GM18909 (cell line): ENCODE measurements around the gene OSBPL10.
"Not testable (repeated sequence)": the region's sequence is repeated elsewhere in the genome, so short reads cannot be mapped to it uniquely, and the experiment has no call there.

Experiments used
- ATAC-seq: cut with Tn5 transposase; IDR thresholded peaks from one replicate; pipeline ENCODE4 v1.9.1; 2021; ENCODE audit warnings: mild to moderate bottlenecking; ENCODE audit not compliant: unreplicated experiment, poor library complexity

Gene OSBPL10

DNA sequence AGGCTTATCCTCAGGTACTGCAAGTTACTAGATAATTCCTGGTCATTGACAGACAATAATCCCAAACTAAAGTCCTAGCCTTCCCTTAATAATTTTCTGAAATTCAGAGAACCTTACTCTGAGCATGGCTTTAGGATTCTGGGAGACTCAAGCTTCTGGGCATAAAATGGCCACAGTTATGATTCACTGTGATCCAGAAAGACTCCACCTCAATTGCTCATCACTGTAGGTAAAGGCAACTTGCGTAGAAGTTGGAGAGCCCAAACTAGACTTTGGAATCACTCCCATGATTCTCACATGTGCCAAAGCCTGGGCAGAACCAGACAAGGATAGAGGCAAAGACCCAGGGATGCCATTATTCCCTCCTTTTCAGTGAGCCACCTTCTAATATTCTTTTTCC is 195.3 kb downstream of the OSBPL10 start:
- ATAC-seq = no peak

DNA sequence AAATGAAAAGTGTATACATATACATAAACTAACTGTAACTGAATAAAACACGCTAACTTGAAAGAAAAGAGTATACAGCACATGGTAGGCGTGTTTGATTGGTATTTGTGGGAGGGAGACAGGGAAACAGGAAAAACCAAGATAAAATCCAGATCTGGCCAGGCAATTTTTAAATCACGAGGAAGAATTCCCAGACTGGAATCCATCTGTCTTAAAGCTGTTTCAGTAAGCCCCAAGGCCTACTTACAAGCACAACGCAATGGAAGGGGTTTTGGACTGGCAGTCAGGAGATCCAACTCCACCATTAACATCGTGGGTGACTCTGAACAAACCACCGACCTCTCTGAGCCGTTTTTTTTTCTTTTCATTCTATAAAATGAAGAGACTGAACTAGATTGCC is 195.8 kb downstream of the OSBPL10 start:
- ATAC-seq = no peak

DNA sequence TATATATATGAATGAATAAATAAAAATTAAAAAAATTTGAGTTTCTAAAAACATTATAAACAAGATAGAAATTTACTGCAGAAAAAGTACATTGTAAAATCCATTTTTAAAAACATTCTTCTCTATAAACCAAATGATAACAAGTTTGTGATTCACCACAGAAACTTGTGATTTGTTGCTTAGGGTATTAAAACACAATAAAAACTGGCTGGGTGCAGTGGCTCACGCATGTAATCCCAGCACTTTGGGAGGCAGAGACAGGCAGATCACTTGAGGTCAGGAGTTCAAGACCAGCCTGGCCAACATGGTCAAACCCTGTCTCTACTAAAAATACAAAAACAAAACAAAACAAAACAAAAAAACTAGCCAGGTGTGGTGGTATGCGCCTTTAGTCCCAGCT is 197.2 kb downstream of the OSBPL10 start:
- ATAC-seq = not testable (repeated sequence)

DNA sequence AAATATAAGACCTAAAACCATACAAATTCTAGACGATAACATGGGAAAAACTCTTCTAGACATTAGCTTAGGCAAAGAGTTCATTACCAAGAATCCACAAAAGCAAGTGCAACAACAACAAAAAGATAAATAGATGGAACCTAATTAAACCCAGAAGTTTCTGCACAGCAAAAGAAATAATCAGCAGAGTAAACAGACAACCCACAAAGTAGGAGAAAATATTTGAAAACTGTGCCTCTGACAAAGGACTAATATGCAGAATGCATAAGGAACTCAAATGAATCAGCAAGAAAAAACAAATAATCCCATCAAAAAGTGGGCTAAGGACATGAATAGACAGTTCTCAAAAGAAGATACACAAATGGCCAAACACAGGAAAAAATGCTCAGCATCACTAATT is 198.8 kb downstream of the OSBPL10 start:
- ATAC-seq = not testable (repeated sequence)

- ATAC-seq = no peak
Measured at GRCh38 chr3:31779514-31779913, 201.5 kb downstream of the OSBPL10 start.

DNA sequence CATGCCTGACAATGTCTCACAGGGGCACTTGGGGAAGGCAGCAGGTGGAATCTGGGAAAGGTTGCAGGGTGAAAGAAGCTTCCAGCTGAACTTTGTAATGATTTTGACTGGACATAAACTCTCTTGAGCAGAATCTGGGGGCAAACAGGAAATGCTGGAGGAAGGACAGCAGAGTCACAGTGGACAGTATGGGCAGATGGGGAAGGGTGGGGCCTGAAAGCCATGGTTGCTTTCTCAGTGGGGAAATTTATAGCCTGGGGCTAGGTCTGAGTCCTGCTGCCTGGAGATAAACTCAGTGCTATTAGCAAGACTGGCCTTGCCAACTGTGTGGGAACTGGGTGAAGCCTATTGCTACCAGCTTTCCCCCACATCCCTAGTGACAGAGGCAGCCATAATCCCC is 203.2 kb downstream of the OSBPL10 start:
- no peak for ATAC-seq

GRCh38 chr3:31777092-31777491 is 204.0 kb downstream of the OSBPL10 start:
- ATAC-seq = no peak

DNA sequence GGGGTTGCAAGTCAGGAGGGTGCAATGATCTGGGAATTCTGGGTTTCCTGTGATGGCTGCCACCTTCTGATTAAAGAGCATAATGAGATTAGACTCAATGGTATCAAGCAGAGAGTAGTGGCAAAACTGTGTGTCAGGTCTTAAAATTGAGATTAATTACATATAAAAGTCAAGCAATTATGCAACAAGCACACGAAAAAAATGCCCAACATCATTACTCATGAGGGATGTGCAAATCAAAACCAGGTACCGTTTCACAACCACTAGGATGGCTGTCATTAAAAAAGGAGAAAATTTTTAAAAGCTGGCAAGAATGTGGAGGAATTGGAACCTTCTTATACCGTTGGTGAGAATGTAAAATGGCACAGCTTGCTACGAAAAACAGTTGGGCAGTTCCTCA is 205.0 kb downstream of the OSBPL10 start:
- ATAC-seq = no peak

DNA sequence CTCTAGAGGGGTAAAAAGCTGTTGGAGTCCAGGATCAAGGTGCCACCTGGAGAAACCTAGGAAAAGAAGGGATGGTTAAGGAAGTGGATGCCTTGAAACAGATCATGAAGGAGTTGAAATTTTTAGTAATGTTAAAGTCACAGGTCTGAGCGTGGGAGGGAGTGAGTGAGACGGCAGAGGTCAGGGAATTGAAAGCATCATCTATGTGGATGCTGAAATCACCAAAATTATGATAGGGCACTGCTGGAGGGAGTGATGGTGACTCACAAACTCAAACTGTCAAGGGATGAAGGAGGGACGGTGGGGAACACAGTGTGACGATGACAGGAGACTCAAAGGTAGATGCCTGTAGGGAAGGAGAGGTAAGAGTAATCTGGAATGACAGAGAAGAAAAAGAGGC is 205.7 kb downstream of the OSBPL10 start:
- ATAC-seq = no peak

DNA sequence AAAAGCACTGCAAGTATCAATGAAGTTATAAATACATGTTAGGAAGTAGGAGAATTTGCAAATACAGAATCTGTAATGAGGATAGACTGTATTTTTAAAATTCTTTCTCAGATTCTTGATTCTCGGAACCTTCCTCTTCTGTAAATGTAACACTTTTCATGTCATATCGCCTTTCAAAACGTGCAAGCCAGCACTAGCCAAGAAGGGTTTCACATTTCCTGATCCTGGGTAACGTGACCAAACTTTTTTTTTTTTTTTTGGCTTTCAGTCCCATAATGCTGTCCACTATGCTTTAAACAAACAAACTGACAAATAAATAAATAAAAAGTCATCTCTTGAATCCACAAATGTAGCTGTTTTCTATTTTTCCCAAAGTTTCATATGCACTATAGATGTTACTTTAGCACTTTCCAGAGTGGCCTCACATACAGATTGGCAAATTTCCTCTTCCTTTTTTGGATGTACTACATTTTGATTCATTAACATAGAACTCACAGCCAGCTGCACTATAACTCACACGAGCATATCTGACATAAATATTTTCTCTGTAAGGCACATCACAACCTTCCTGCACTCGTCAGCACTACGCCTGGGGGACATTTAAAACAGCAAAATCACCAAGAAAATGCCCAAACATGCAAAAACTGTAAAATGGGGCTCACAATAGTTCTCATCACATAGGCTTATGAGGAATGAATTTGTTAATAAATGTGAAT is 208.1 kb downstream of the OSBPL10 start:
- no peak for ATAC-seq

- no peak for ATAC-seq
Measured at GRCh38 chr3:31772272-31772671, 208.8 kb downstream of the OSBPL10 start.

- ATAC-seq = no peak
Measured at GRCh38 chr3:31770822-31771326, 210.2 kb downstream of the OSBPL10 start.

DNA sequence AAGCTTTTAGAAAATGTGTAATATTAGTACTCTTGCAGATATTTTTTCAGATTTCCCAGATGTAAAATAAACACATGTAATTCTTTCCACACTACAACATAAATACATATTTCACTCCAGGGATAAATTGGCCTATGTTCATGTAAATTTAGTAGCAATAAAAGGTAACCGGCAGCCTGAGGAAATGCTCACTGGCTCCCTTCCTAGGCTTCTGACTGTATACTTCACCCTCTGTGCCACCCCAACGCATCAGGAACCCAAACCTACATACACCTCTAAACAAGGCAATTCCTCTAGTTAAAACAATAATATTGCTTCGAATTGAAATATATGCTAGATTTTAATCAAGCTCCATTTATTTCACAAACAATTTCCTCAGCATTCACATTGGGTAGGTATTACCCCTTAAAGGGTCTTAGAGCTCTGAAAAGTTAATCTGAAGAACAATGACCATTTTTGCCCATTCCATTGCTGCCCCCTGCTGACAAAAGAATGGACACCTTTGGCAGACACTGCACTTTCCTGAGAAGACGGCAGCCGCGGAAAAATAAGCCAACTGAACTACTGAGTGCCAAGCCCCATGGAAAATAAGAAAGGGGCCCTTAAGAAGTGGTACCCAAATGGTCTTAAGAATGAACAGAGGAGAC is 212.5 kb downstream of the OSBPL10 start:
- no peak for ATAC-seq

GRCh38 chr3:31767920-31768319 is 213.1 kb downstream of the OSBPL10 start:
- ATAC-seq = no peak

DNA sequence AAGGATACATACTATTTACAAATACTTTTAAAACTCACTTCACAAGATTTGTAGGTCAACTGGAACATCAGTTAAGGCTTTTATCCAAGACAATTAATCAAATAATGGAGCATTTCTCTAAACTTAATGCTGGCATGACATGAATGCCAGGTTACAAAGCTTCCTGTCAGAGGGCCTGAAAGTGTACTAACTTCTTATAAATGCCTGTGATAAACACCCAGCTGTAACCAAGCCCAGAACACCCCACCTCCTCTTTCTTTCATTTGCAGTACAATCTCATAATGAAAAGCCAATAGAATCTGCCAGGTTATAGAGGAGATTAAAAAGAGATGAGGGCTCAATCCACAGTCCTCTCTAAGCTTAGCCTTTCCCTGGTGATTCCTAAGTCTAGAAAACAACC is 214.4 kb downstream of the OSBPL10 start:
- ATAC-seq = no peak

DNA sequence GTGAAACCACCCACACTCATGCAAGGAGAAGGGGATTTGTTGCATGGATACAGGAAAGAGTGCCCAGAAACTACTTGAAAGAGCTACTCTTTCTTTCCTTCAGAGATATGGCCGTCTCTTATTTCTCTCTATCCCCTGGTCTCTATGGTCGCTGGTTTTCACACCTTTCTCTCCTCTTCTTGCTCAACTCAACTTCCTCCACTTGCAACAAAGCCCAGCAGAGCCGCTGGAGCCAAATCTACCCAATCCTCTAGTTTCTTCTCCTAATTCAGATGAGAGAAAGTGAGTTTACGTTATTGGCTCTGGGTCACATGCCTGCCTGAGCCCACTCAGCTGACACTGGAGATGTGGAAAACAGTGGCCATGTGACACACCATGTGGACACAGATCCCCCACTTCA is 215.2 kb downstream of the OSBPL10 start:
- no peak for ATAC-seq

- ATAC-seq = no peak
Measured at GRCh38 chr3:31763731-31764130, 217.3 kb downstream of the OSBPL10 start.

- no peak for ATAC-seq
Measured at GRCh38 chr3:31762888-31763351, 218.1 kb downstream of the OSBPL10 start.

GRCh38 chr3:31762097-31762764 is 218.8 kb downstream of the OSBPL10 start:
- ATAC-seq = no peak

DNA sequence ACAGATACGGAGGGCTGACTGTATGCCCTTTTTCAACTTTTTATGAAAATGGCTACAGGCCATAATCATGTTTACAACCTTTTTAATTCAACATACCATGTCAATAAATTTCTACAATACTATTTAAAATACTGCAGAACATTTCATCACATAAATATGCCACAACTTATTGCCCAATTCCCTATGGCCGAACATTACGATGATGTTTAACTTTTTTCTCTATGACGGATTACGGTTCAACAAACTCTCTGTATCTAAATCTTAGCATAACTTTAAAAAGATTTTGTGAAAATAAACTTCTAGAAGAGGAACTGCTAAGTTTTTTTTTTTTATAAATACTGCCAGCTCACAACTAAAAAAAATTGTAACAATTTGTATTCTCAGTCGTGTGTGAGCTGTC is 220.4 kb downstream of the OSBPL10 start:
- ATAC-seq = no peak

GRCh38 chr3:31758322-31758965 is 222.6 kb downstream of the OSBPL10 start:
- ATAC-seq = no peak
